ENCODE measurements around the gene SESN3.

GRCh38 chr11:95156916-95157541, 74.0 kb downstream of the SESN3 start:
- TF ChIP-seq POLR2A (IDR thresholded peaks at IDR 0.05) (no peak), CTCF (IDR thresholded peaks at IDR 0.05) (no peak)
